ENCODE results near the gene DNAH11. TPM values are rescaled to one million over a fixed set of nuclear protein-coding genes. Genes with fewer than 3 reads are reported as not detected.

DNAH11 gene
- total and polyA plus RNA-seq, 2 of the 8 experiments (the other 6 are each of a cell fraction or from before 2014, with no cell fraction given) = 1.8 to 4.9 TPM

DNA sequence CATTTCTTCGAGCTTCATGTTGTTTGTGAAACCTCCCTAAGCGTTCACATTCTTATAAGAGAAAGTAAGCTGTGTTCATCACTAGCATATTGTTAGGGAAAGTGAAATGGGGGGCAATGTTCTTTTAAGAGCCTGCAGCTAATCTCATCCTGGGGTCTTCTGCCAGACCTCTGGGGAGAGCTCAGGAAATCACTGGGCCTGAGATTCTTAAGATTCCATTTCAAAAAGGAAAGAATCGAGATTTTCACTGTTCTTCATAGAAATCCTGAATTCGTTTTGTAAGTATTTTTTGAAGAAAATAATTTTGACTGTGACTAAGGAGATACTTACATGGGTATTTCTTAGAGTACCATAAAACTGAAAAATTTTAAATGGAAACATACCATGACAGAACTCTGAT is 242.2 kb downstream of the DNAH11 start (continued):
- no peak for TF ChIP-seq RAD21 (IDR thresholded peaks at IDR 0.05 in 1 of 2, conservative IDR thresholded peaks at IDR 0.05 in 1 of 2; ENCODE audit: low read depth in 2 of 2, low read length in 2 of 2)
- TF ChIP-seq, protein P1, sequence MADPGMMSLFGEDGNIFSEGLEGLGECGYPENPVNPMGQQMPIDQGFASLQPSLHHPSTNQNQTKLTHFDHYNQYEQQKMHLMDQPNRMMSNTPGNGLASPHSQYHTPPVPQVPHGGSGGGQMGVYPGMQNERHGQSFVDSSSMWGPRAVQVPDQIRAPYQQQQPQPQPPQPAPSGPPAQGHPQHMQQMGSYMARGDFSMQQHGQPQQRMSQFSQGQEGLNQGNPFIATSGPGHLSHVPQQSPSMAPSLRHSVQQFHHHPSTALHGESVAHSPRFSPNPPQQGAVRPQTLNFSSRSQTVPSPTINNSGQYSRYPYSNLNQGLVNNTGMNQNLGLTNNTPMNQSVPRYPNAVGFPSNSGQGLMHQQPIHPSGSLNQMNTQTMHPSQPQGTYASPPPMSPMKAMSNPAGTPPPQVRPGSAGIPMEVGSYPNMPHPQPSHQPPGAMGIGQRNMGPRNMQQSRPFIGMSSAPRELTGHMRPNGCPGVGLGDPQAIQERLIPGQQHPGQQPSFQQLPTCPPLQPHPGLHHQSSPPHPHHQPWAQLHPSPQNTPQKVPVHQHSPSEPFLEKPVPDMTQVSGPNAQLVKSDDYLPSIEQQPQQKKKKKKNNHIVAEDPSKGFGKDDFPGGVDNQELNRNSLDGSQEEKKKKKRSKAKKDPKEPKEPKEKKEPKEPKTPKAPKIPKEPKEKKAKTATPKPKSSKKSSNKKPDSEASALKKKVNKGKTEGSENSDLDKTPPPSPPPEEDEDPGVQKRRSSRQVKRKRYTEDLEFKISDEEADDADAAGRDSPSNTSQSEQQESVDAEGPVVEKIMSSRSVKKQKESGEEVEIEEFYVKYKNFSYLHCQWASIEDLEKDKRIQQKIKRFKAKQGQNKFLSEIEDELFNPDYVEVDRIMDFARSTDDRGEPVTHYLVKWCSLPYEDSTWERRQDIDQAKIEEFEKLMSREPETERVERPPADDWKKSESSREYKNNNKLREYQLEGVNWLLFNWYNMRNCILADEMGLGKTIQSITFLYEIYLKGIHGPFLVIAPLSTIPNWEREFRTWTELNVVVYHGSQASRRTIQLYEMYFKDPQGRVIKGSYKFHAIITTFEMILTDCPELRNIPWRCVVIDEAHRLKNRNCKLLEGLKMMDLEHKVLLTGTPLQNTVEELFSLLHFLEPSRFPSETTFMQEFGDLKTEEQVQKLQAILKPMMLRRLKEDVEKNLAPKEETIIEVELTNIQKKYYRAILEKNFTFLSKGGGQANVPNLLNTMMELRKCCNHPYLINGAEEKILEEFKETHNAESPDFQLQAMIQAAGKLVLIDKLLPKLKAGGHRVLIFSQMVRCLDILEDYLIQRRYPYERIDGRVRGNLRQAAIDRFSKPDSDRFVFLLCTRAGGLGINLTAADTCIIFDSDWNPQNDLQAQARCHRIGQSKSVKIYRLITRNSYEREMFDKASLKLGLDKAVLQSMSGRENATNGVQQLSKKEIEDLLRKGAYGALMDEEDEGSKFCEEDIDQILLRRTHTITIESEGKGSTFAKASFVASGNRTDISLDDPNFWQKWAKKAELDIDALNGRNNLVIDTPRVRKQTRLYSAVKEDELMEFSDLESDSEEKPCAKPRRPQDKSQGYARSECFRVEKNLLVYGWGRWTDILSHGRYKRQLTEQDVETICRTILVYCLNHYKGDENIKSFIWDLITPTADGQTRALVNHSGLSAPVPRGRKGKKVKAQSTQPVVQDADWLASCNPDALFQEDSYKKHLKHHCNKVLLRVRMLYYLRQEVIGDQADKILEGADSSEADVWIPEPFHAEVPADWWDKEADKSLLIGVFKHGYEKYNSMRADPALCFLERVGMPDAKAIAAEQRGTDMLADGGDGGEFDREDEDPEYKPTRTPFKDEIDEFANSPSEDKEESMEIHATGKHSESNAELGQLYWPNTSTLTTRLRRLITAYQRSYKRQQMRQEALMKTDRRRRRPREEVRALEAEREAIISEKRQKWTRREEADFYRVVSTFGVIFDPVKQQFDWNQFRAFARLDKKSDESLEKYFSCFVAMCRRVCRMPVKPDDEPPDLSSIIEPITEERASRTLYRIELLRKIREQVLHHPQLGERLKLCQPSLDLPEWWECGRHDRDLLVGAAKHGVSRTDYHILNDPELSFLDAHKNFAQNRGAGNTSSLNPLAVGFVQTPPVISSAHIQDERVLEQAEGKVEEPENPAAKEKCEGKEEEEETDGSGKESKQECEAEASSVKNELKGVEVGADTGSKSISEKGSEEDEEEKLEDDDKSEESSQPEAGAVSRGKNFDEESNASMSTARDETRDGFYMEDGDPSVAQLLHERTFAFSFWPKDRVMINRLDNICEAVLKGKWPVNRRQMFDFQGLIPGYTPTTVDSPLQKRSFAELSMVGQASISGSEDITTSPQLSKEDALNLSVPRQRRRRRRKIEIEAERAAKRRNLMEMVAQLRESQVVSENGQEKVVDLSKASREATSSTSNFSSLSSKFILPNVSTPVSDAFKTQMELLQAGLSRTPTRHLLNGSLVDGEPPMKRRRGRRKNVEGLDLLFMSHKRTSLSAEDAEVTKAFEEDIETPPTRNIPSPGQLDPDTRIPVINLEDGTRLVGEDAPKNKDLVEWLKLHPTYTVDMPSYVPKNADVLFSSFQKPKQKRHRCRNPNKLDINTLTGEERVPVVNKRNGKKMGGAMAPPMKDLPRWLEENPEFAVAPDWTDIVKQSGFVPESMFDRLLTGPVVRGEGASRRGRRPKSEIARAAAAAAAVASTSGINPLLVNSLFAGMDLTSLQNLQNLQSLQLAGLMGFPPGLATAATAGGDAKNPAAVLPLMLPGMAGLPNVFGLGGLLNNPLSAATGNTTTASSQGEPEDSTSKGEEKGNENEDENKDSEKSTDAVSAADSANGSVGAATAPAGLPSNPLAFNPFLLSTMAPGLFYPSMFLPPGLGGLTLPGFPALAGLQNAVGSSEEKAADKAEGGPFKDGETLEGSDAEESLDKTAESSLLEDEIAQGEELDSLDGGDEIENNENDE (IDR thresholded peaks at IDR 0.05; ENCODE audit: insufficient replicate concordance, low read length) = no peak
